Activated CD4-positive, alpha-beta memory T cell treated with anti-CD3 and anti-CD28 coated beads for 36 hours (primary cell): ENCODE results near the gene HDAC5. TPM values are rescaled to one million over a fixed set of nuclear protein-coding genes. Genes with fewer than 3 reads are reported as not detected.

Experiments
- CTCF ChIA-PET: fragments of 350-600 bp; sonication (Branson Sonifier 250); formaldehyde crosslinking; loops from one replicate; lab custom pipeline; 2021; ENCODE audit warnings: antibody characterized with exemption, inconsistent platforms; lab: Charles Lee
- POLR2A ChIA-PET: fragments of 350-600 bp; sonication (Branson Sonifier 250); formaldehyde crosslinking; loops from one replicate; lab custom pipeline; 2021; ENCODE audit warnings: antibody characterized with exemption; lab: Charles Lee
- DNase-seq: peaks from one replicate; pipeline ENCODE4 v3.0.0-alpha.2; 2020
- H3K27ac Mint-ChIP-seq: one replicate; pipeline ENCODE4 v1.8.0; 2021; ENCODE audit warnings: mixed read lengths
- H3K27me3 Mint-ChIP-seq: one replicate; pipeline ENCODE4 v1.8.0; 2021; ENCODE audit warnings: mixed read lengths
- H3K36me3 Mint-ChIP-seq: one replicate; pipeline ENCODE4 v1.8.0; 2021; ENCODE audit warnings: mixed read lengths
- H3K4me1 Mint-ChIP-seq: one replicate; pipeline ENCODE4 v1.8.0; 2021; ENCODE audit warnings: low read depth, mixed read lengths
- H3K4me3 Mint-ChIP-seq: one replicate; pipeline ENCODE4 v1.8.0; 2021; ENCODE audit warnings: mild to moderate bottlenecking, mixed read lengths
- H3K9me3 Mint-ChIP-seq: one replicate; pipeline ENCODE4 v1.8.0; 2021; ENCODE audit warnings: mixed read lengths
- intact Hi-C: fragments of 100-400 bp; cut with micrococcal nuclease; formaldehyde crosslinking; loops from one replicate; pipeline ENCODE4 v1.15.1; 2023
- total RNA-seq, 2 experiments: library from RNA; stranded (reverse); gene quantifications; one replicate each; pipeline ENCODE4 v1.2.3, GENCODE V29; 2021

Gene HDAC5
- total RNA-seq, 2 experiments from 2014 or later: 18.0 to 19.0 TPM

DNA sequence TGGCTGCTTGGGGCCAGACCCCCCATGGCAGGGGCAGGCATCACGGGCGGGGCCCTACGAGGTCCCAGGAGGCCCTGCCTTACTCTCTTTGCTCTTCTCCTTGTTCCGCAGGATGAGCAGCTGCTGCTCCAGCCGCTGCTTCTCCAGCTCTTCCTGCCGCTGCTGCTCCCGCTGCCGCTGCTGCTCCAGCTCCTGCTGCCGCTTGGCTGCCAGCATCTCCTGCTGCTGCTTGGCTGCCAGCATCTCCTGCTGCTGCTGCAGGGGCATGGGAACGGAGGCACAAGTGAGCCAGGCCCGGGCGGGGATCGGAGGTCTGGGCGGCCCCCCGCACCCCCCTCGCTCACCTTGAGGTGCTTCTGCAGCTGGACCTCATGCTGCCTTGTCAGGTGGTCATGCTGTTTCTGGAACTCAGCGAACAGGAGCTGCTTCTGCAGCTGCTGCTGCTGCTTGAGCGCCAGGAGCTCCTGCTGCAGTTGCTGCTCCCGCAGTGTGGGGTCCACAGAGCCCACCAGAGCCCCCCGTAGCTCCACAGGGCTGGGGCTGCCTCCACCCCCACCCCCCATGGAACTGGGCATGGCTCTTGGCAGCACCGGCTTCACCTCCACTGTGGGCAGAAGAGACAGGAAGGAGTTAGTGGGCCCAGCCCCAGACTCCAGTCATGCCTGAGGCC is 30.1 kb downstream of the HDAC5 start:
- peaks cover 8% of the 10 kb centered on the region for H3K4me1 Mint-ChIP-seq
- CTCF ChIA-PET: no interaction called here
- no peaks in the 10 kb centered on the region for H3K27me3 Mint-ChIP-seq
- no peak for DNase-seq
- H3K9me3 Mint-ChIP-seq: no peaks in the 10 kb centered on the region
- intact Hi-C loops: no loop called here
- H3K36me3 Mint-ChIP-seq: no peaks in the 10 kb centered on the region
- H3K4me3 Mint-ChIP-seq: no peak overlapping the region
- POLR2A ChIA-PET: no interaction called here
- no peak overlapping the region for H3K27ac Mint-ChIP-seq

DNA sequence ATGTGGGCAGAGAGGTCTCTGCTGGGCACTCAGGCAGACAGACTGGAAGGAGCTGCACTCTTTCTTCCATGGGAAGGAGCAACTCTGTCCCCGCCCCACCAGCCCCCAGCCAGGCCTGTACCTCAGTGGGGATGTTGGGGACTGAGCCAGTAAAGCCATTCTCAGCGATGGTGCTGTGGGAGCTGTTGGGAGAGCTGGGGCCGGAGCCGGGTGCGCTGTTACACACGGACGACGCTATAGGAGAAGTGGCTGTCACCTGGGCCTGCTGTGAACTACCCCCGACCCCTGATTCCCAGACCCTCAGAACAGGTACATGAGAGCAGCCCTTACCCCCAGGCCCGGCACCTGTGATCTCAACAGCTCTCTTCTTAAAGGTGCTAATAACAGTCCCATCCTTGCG is 31.4 kb downstream of the HDAC5 start:
- Mint-ChIP-seq H3K36me3 (no peaks in the 10 kb centered on the region), H3K4me3 (no peak overlapping the region), H3K4me1 (peaks cover 14% of the 10 kb centered on the region), H3K27me3 (no peaks in the 10 kb centered on the region), H3K27ac (no peak overlapping the region), H3K9me3 (no peaks in the 10 kb centered on the region)
- no peak for DNase-seq
- intact Hi-C loops: no loop called here
- POLR2A ChIA-PET: interaction anchor here (1.0 kb wide), 1 partner anchor 32 kb away, joined by 3 read pairs; the partner anchor contains the start of gene HDAC5
- CTCF ChIA-PET: no interaction called here

DNA sequence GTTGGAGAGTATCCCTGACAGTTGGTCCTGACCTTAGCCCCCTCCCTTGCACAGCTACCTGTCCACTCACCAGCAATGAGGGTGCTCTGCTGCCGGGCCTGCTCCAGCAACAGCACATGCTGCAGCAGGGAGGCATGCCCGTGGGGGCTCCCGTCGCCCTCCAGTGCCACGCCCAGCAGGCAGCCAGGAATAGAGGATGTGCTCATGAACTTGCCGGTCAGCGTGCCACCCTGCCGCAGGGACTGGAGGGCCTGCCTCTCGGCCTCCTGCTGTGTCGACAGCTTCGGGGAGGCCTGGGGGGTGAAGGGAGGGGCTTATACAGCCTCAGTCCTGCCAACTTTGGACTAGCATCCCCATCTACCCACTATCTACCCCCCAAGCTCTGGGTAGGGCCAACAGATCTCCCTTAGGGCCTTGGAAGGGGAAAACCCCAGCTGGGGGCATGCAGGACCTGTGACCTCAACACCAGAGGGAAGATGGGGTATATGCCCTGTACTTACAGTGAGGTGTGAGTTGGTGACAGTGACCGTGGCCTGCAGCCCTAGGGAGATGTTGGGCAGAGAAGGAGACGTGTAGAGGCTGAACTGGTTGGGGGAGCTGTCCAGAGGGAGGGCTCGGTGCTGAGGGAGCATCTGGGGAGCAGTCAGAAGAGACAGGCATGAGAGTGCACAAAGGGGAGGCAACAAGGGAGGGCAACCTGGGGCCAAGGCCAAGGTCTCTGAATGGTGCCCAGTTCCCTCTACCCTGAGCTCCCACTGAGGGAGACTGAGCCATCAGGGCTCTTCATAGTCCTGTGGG is 32.0 kb downstream of the HDAC5 start:
- Mint-ChIP-seq H3K4me1 (peaks cover 20% of the 10 kb centered on the region), H3K27ac (no peak overlapping the region), H3K27me3 (no peaks in the 10 kb centered on the region), H3K4me3 (no peak overlapping the region), H3K36me3 (peaks cover 1% of the 10 kb centered on the region), H3K9me3 (no peaks in the 10 kb centered on the region)
- intact Hi-C loops: no loop called here
- POLR2A ChIA-PET: interaction anchor here (1.0 kb wide), 1 partner anchor 32 kb away, joined by 3 read pairs; the partner anchor contains the start of gene HDAC5
- DNase-seq: no peak
- CTCF ChIA-PET: interaction anchor here (0.6 kb wide), 1 partner anchor 341 kb away, joined by 3 read pairs; no protein-coding TSS in a partner anchor

DNA sequence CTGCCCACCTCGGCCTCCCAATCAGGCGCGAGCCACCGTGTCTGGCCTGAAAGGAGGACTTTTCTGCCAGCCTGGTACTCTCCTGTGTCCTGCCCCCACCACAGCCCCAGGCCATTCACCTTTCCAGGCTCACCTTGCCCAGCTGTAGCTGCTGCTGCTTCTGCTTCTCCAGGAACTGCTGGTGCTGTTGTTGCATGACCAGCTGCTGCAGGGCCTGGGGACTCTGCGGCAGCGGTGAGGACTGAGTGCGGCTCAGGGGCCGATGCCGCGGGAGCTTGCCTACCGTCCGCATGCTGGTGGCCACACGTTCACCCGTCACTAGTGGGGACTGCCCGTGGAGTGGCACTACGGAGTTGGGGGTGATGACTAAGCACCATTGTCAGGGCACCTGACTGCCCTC is 35.2 kb downstream of the HDAC5 start:
- intact Hi-C loops: no loop called here
- peaks cover 18% of the 10 kb centered on the region for H3K4me1 Mint-ChIP-seq
- no peaks in the 10 kb centered on the region for H3K27me3 Mint-ChIP-seq
- H3K36me3 Mint-ChIP-seq: peaks cover 1% of the 10 kb centered on the region
- ChIA-PET CTCF (interaction anchor here (1.7 kb wide), 1 partner anchor 47 kb away, joined by 3 read pairs; no protein-coding TSS in a partner anchor), POLR2A (no interaction called here)
- H3K27ac Mint-ChIP-seq: no peak overlapping the region
- no peak overlapping the region for H3K4me3 Mint-ChIP-seq
- H3K9me3 Mint-ChIP-seq: no peaks in the 10 kb centered on the region
- DNase-seq: no peak

DNA sequence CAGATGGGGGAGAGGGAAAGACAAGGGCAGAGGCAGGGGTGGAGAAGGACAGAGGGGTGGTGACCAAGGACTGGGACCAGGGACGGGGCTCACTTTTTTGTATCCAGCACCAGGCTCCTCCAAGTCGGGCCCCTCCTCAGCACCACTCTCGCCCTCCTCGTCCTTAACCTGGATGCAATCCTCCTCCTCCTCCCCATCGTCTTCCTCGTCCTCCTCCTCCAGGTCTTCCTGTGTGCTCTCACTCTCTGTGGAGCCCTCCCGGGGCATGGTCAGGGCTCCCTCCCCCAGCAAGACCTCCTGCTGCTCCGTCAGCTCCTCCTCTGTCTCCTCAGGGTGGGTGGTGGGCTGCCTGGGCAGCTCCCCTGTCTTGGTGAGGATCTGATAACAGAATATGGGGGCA is 36.1 kb downstream of the HDAC5 start:
- H3K27ac Mint-ChIP-seq: peak overlapping the region; percentile 74
- CTCF ChIA-PET: interaction anchor here (0.6 to 1.2 kb wide), 3 partner anchors 28 to 99 kb away, joined by 3 to 4 read pairs (median 3); partner anchors contain the start of gene HDAC5
- no peak overlapping the region for H3K4me3 Mint-ChIP-seq
- POLR2A ChIA-PET: no interaction called here
- intact Hi-C loops: no loop called here
- no peaks in the 10 kb centered on the region for H3K9me3 Mint-ChIP-seq
- H3K4me1 Mint-ChIP-seq: peaks cover 18% of the 10 kb centered on the region
- peaks cover 4% of the 10 kb centered on the region for H3K36me3 Mint-ChIP-seq
- no peak for DNase-seq
- H3K27me3 Mint-ChIP-seq: no peaks in the 10 kb centered on the region

DNA sequence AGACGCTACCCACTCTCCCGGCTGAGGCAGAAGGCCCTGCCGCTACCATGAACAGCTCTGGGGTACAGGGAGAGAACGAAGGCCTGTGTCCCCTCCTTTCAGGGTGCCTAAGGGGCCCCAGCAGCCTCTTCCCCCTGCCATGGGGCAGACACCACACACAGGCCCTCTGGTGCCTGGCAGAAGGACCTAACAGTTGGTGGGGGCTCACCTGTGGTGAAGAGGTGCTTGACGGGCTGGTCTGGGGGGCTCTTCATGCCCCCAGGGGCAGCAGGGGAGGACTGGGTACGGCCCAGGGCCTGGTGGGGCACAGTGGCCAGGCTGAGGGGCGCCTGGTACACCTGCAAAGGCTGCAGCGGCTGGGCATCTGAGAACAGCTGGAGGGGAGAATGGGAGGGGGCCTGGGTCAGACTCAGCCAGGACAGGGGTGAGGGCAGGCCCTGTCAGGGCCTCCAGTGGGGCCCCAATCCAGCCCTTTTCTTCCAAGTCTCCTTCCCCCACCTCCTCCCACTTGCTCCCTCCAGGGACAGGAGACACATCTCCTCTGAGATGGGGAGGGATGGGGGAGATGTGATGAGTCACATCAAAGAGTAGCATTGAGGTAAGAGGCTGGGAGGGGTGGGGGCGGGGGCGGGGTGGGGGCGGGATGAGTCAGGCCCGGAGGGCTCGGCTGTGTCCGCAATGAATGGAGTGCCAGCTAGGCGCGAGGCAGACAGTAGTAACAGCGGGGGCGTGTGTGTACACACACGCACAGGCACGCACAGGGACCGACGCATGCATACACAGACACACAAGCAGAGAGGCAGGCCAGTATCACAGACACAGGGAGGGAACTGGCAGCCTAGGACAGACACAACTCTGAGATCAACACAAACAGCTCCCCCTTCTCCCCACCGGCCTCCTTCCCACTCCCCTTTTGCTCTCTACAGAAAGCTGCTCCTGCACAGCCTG is 36.8 kb downstream of the HDAC5 start:
- intact Hi-C loops: no loop called here
- no peaks in the 10 kb centered on the region for H3K9me3 Mint-ChIP-seq
- H3K4me1 Mint-ChIP-seq: peaks cover 18% of the 10 kb centered on the region

DNA sequence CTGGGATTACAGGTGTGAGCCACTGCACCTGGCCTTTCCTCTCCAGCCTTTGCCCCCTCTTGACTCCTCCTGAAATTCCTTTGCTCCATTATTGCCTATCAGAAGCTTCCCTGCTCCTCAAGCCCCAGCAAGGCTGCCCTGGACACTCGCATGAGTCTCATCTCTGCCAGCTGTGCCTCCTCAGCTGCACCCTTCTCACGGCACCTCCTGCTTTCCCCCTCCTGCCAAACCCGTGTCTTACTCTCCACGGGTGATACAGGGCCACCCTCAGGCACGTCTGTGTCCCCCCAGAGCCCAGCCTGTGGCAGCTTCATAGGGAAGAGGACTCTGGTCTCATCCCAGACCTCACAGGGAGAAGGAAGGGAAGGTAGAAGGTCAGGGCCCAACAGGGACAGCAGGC is 37.5 kb downstream of the HDAC5 start:
- no peaks in the 10 kb centered on the region for H3K9me3 Mint-ChIP-seq
- H3K4me1 Mint-ChIP-seq: peaks cover 18% of the 10 kb centered on the region
- DNase-seq: no peak
- no peaks in the 10 kb centered on the region for H3K27me3 Mint-ChIP-seq
- H3K4me3 Mint-ChIP-seq: no peak overlapping the region
- H3K27ac Mint-ChIP-seq: peak overlapping the region; percentile 28
- ChIA-PET CTCF (interaction anchor here (0.8 kb wide), 1 partner anchor 143 kb away, joined by 3 read pairs; no protein-coding TSS in a partner anchor), POLR2A (no interaction called here)
- peaks cover 4% of the 10 kb centered on the region for H3K36me3 Mint-ChIP-seq
- intact Hi-C loops: no loop called here

More for the DNA sequence above, 36.8 kb downstream of the HDAC5 start:
- CTCF ChIA-PET: interaction anchor here (0.6 to 1.2 kb wide), 3 partner anchors 29 to 99 kb away, joined by 3 to 4 read pairs (median 3); partner anchors contain the start of gene HDAC5
- H3K4me3 Mint-ChIP-seq: no peak overlapping the region
- POLR2A ChIA-PET: no interaction called here
- peak; percentile 80 for DNase-seq
- H3K27me3 Mint-ChIP-seq: no peaks in the 10 kb centered on the region
- peak overlapping the region; percentile 74 for H3K27ac Mint-ChIP-seq
- H3K36me3 Mint-ChIP-seq: peaks cover 4% of the 10 kb centered on the region

DNA sequence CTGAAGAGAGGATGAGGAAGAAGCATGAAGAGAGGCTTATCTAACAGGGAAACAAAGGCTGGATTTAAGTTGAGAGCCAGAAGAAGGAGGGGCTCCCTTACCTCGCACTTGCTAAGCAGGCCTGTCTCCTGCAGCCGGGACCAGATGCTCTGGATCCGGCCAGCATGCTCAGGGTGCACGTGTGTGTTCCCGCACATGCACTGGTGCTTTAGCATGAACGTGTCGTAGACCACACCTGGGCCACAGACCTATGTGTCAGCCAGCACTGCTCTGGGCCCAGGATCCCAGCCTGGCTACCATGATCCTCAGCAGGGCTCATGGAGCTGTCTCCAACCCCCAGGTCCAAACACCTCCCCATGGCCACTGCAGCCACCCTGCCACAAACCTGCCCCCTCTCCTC is 38.5 kb downstream of the HDAC5 start:
- Mint-ChIP-seq H3K9me3 (no peaks in the 10 kb centered on the region), H3K27ac (no peak overlapping the region), H3K27me3 (no peaks in the 10 kb centered on the region), H3K36me3 (peaks cover 4% of the 10 kb centered on the region), H3K4me3 (no peak overlapping the region), H3K4me1 (peaks cover 18% of the 10 kb centered on the region)
- ChIA-PET CTCF (interaction anchor here (0.6 to 2.0 kb wide), 7 partner anchors 12 to 142 kb away, joined by 3 to 5 read pairs (median 3); partner anchors contain the start of genes HDAC5 and LSM12), POLR2A (no interaction called here)
- intact Hi-C loops: no loop called here
- DNase-seq: no peak

DNA sequence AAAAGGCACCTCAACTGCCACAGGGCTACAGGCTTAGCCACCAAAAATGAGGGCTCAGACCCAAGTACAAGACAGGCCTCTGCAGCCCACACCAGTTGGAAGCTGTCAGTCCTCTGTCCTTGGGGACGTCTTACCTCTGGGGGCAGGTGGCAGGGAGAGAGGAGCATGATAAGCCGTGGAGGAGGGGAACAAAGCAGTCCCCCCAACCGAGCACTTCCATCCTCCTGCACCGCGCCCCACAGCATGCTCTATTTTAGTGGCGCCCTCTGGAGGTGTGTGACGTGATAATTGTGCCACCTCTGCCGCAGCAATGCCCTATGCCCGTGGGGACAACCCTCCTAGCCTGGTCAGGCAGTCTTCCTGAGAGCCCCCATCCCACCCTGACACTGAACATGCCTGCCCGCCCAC is 39.3 kb downstream of the HDAC5 start:
- H3K9me3 Mint-ChIP-seq: no peaks in the 10 kb centered on the region
- no peak overlapping the region for H3K4me3 Mint-ChIP-seq
- H3K27me3 Mint-ChIP-seq: no peaks in the 10 kb centered on the region
- intact Hi-C loops: no loop called here
- H3K4me1 Mint-ChIP-seq: peaks cover 18% of the 10 kb centered on the region
- peak; percentile 54 for DNase-seq
- CTCF ChIA-PET: interaction anchor here (0.7 to 2.0 kb wide), 4 partner anchors 18 to 56 kb away, joined by 3 to 5 read pairs (median 3); partner anchors contain the start of gene LSM12
- no peak overlapping the region for H3K27ac Mint-ChIP-seq
- POLR2A ChIA-PET: interaction anchor here (0.6 kb wide), 1 partner anchor 85 kb away, joined by 3 read pairs; no protein-coding TSS in a partner anchor
- peaks cover 5% of the 10 kb centered on the region for H3K36me3 Mint-ChIP-seq

DNA sequence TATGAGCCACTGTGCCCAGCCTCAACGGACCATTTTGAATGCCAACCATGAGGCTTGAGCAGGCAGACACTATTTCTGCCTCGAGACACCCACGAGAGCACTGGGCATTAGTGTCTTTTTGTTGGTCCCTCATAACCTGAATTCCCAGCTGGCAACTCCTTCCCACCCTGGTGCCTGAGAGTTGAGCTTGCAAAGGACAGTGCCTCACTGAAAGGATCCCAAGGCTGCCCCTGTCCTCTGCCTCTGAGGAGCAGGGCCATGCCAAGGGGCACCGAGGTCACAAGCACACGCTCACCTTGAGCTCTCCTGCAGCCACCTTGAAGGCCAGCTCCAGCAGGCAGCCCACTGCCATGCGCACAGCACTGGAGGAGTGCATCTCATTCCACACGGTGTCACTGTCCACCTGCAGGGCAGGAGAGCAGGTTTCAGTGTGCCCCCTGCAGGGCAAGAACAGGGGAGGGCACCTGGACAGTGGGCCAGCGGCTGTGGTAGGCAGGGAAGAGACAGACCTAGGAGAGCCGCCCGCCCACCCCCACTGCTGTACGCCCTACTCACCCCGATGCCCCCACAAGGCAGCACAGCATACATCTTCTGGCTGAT is 40.1 kb downstream of the HDAC5 start:
- no peak overlapping the region for H3K27ac Mint-ChIP-seq
- no peaks in the 10 kb centered on the region for H3K9me3 Mint-ChIP-seq
- no peaks in the 10 kb centered on the region for H3K27me3 Mint-ChIP-seq
- no peak for DNase-seq
- intact Hi-C loops: no loop called here
- POLR2A ChIA-PET: interaction anchor here (0.6 kb wide), 1 partner anchor 1421 kb away, joined by 3 read pairs; no protein-coding TSS in a partner anchor
- peaks cover 16% of the 10 kb centered on the region for H3K4me1 Mint-ChIP-seq
- H3K4me3 Mint-ChIP-seq: no peak overlapping the region
- CTCF ChIA-PET: interaction anchor here (0.7 to 2.0 kb wide), 6 partner anchors 17 to 85 kb away, joined by 3 to 6 read pairs (median 3); partner anchors contain the start of gene LSM12
- peaks cover 6% of the 10 kb centered on the region for H3K36me3 Mint-ChIP-seq
